IMR-90 (cell line): ENCODE results near the gene TOMM22. TPM values are rescaled to one million over a fixed set of nuclear protein-coding genes. Genes with fewer than 3 reads are reported as not detected.

ENCODE experiments used
- ATAC-seq: fragments of 200-7000 bp; cut with Tn5 transposase; 2 replicates; pipeline ENCODE4 v1.9.1; 2020; ENCODE audit warnings: low read depth, mild to moderate bottlenecking, moderate library complexity
- BruUV-seq: library from RNA; stranded (reverse); fragments of 400-500 nt; replicated peaks from 2 replicates; lab custom pipeline; 2021; lab: Mats Ljungman, UMichigan
- CTCF ChIA-PET: fragments of 300-600 bp; formaldehyde crosslinking; extraction: SDS; loops from one replicate; lab custom pipeline; 2021; ENCODE audit warnings: antibody characterized with exemption; lab: Yijun Ruan, JAX
- POLR2A ChIA-PET: fragments of 300-600 bp; sonication (Branson Sonifier 250); formaldehyde crosslinking; loops from one replicate; lab custom pipeline; 2022; ENCODE audit warnings: antibody characterized with exemption; ENCODE audit not compliant: unreplicated experiment; lab: Charles Lee
- DNase-seq: peaks from one replicate; pipeline ENCODE4 v3.0.0; 2013
- H2AFZ ChIP-seq: replicated peaks from 2 replicates; pipeline ENCODE3; 2013; ENCODE audit warnings: low read length, mild to moderate bottlenecking; ENCODE audit not compliant: poor library complexity
- H2AK5ac ChIP-seq: 2 replicates; pipeline ENCODE4 v1.6.1; 2013; ENCODE audit warnings: low read depth, low read length, inconsistent platforms
- H2AK9ac ChIP-seq: replicated peaks from 2 replicates; pipeline ENCODE3; 2013; ENCODE audit warnings: mild to moderate bottlenecking, low read depth, low read length, moderate library complexity; ENCODE audit not compliant: poor library complexity
- H2BK120ac ChIP-seq: 2 replicates; pipeline ENCODE4 v1.6.1; 2013; ENCODE audit warnings: low read depth, low read length, inconsistent platforms
- H2BK15ac ChIP-seq: 3 replicates; pipeline ENCODE4 v1.6.1; 2013; ENCODE audit warnings: low read depth, low read length, inconsistent platforms
- H2BK20ac ChIP-seq: 2 replicates; pipeline ENCODE4 v1.6.1; 2013; ENCODE audit warnings: low read depth, mild to moderate bottlenecking, inconsistent platforms, low read length, moderate library complexity
- H2BK5ac ChIP-seq: 2 replicates; pipeline ENCODE4 v1.6.1; 2013; ENCODE audit warnings: mild to moderate bottlenecking, low read depth, low read length, inconsistent platforms; ENCODE audit not compliant: poor library complexity, severe bottlenecking
- H3K14ac ChIP-seq: replicated peaks from 2 replicates; pipeline ENCODE4 v1.6.1; 2013; ENCODE audit warnings: low read depth, low read length, inconsistent platforms
- H3K18ac ChIP-seq: 2 replicates; pipeline ENCODE4 v1.6.1; 2013; ENCODE audit warnings: low read depth, low read length, control low read depth
- H3K23ac ChIP-seq: 2 replicates; pipeline ENCODE4 v1.6.1; 2013; ENCODE audit warnings: low read depth, low read length, inconsistent platforms
- H3K27ac ChIP-seq: 2 replicates; pipeline ENCODE4 v1.5.1; 2013; ENCODE audit warnings: mild to moderate bottlenecking, control low read depth, low read length; ENCODE audit not compliant: insufficient read depth
- H3K27me3 ChIP-seq: 2 replicates; pipeline ENCODE4 v1.6.1; 2013; ENCODE audit warnings: low read length; ENCODE audit not compliant: control insufficient read depth, insufficient read depth
- H3K36me3 ChIP-seq: 2 replicates; pipeline ENCODE4 v1.6.1; 2013; ENCODE audit warnings: low read length, mixed read lengths; ENCODE audit not compliant: control insufficient read depth, insufficient read depth
- H3K4ac ChIP-seq: 2 replicates; pipeline ENCODE4 v1.6.1; 2013; ENCODE audit warnings: low read depth, low read length, inconsistent platforms
- H3K4me1 ChIP-seq: 2 replicates; pipeline ENCODE4 v1.6.1; 2013; ENCODE audit warnings: low read length, mixed read lengths; ENCODE audit not compliant: control insufficient read depth, insufficient read depth
- H3K4me2 ChIP-seq: 2 replicates; pipeline ENCODE4 v1.6.1; 2013; ENCODE audit warnings: low read depth, mild to moderate bottlenecking, control low read depth, low read length, moderate library complexity
- H3K4me3 ChIP-seq: 2 replicates; pipeline ENCODE4 v1.5.1; 2013; ENCODE audit warnings: low read depth, mild to moderate bottlenecking, control low read depth, low read length, moderate library complexity; ENCODE audit not compliant: insufficient read depth
- H3K56ac ChIP-seq: 2 replicates; pipeline ENCODE4 v1.6.1; 2013; ENCODE audit warnings: low read length, inconsistent platforms; ENCODE audit not compliant: insufficient read depth; ENCODE audit errors: extremely low read depth
- H3K79me1 ChIP-seq, 2 experiments: 2 replicates each; pipeline ENCODE4 v1.6.1; 2013; ENCODE audit warnings: low read length in 2 of 2, inconsistent platforms in 1 of 2, low read depth in 1 of 2
- H3K9ac ChIP-seq: 2 replicates; pipeline ENCODE4 v1.6.1; 2013; ENCODE audit warnings: low read depth, low read length, control low read depth
- H3K9me1 ChIP-seq: 2 replicates; pipeline ENCODE4 v1.6.1; 2013; ENCODE audit warnings: low read length, inconsistent platforms; ENCODE audit not compliant: insufficient read depth
- H3K9me3 ChIP-seq: 2 replicates; pipeline ENCODE4 v1.6.1; 2013; ENCODE audit warnings: low read length; ENCODE audit not compliant: control insufficient read depth, insufficient read depth
- H4K20me1 ChIP-seq: 2 replicates; pipeline ENCODE4 v1.6.1; 2013; ENCODE audit warnings: low read length, inconsistent platforms; ENCODE audit not compliant: insufficient read depth
- H4K5ac ChIP-seq: 2 replicates; pipeline ENCODE4 v1.6.1; 2013; ENCODE audit warnings: mild to moderate bottlenecking, low read depth, low read length, control low read depth
- H4K8ac ChIP-seq, 2 experiments: 2 replicates each; pipeline ENCODE4 v1.6.1; 2013; ENCODE audit warnings: low read depth in 2 of 2, low read length in 2 of 2, control low read depth in 1 of 2, inconsistent platforms in 1 of 2
- H4K91ac ChIP-seq: 2 replicates; pipeline ENCODE4 v1.6.1; 2013; ENCODE audit warnings: low read depth, low read length, inconsistent platforms; ENCODE audit not compliant: insufficient read depth
- BHLHE40 ChIP-seq: fragments of 150-350 bp; IDR thresholded peaks from 2 replicates; pipeline ENCODE4 v1.6.1; 2016; ENCODE audit warnings: mild to moderate bottlenecking, low read depth, low read length
- CEBPB ChIP-seq: IDR thresholded peaks from 2 replicates; pipeline ENCODE4 v1.6.1; 2012; ENCODE audit warnings: low read depth, low read length, improper control_type of control experiment
- CHD1 ChIP-seq: IDR thresholded peaks from 2 replicates; pipeline ENCODE4 v1.6.1; 2012; ENCODE audit warnings: low read depth, low read length, improper control_type of control experiment
- POLR2A ChIP-seq: IDR thresholded peaks from 2 replicates; pipeline ENCODE4 v1.6.1; 2012; ENCODE audit warnings: mild to moderate bottlenecking, low read depth, low read length
- RAD21 ChIP-seq: IDR thresholded peaks from 2 replicates; pipeline ENCODE4 v1.6.1; 2012; ENCODE audit warnings: low read length, improper control_type of control experiment
- RCOR1 ChIP-seq: IDR thresholded peaks from 2 replicates; pipeline ENCODE4 v1.6.1; 2012; ENCODE audit warnings: mild to moderate bottlenecking, low read length, improper control_type of control experiment; ENCODE audit not compliant: insufficient replicate concordance
- WGBS, 2 experiments: methylation state at CpG; one replicate each; pipeline versions ENCODE4 v1.1.5 to v1.1.7; 2013; ENCODE audit warnings: missing lambda C conversion rate in 2 of 2; ENCODE audit not compliant: insufficient read length in 1 of 2; ENCODE audit errors: extremely low coverage in 2 of 2; 5-methylcytosine and 5-hydroxymethylcytosine counted together
- dilution Hi-C: fragments of 300-500 bp; cut with HindIII; formaldehyde crosslinking; loops from one replicate; pipeline ENCODE4 v1.14.3; 2018; ENCODE audit warnings: low sequenced_read_pairs; ENCODE audit not compliant: unreplicated experiment
- in situ Hi-C: fragments of 300-500 bp; cut with MboI; formaldehyde crosslinking; loops from 3 replicates; pipeline ENCODE4 v1.14.3; 2019; ENCODE audit warnings: low sequenced_read_pairs, inconsistent platforms, mixed read lengths
- intact Hi-C: fragments of 100-400 bp; cut with micrococcal nuclease; formaldehyde crosslinking; loops from 2 replicates; pipeline ENCODE4 v1.10.0; 2022
- polyA plus RNA-seq, 3 experiments: library from polyadenylated mRNA; depleted of rRNA; stranded (reverse); fragments of >200 nt; gene quantifications; 2 replicates each; pipeline ENCODE4 v1.2.3, GENCODE V29; 2012; ENCODE audit warnings: low replicate concordance in 1 of 3
- total RNA-seq: library from RNA; depleted of rRNA; stranded (reverse); fragments of >200 nt; gene quantifications from 2 replicates; pipeline ENCODE4 v1.2.3, GENCODE V29; 2012
- TF ChIP-seq, protein P1 (sequence below): conservative IDR thresholded peaks from 2 replicates; pipeline ENCODE4 v1.5.1; 2012; ENCODE audit warnings: mild to moderate bottlenecking, low read depth, low read length, improper control_type of control experiment
- TF ChIP-seq, protein P2 (sequence below): fragments of 150-350 bp; IDR thresholded peaks from 2 replicates; pipeline ENCODE4 v1.6.1; 2017; ENCODE audit warnings: mild to moderate bottlenecking, antibody characterized with exemption, low read length, low read depth

The TOMM22 gene
- total and polyA plus RNA-seq, 2 of the 4 experiments (the other 2 are of a cell fraction): 38.7 to 78.0 TPM

DNA sequence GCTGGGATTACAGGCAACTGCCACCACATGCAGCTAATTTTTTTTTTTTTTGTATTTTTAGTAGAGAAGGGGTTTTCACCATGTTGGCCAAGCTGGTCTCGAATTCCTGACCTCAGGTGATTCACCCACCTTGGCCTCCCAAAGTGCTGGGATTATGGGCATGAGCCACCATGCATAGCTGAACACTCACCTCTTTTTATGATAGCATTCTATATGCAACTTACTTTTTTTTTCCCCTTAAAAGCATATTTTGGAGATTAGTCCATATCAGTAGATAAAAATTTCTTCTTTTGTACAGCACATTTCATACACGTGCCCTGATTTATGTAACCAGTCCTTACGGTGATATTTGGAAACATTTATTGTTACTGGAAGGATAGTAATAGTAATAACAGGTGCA, 38.6 kb downstream of the TOMM22 start:
- H3K18ac ChIP-seq: no peak overlapping the region
- H2BK15ac ChIP-seq: no peak overlapping the region
- H3K4ac ChIP-seq: no peak overlapping the region
- ChIA-PET CTCF (no interaction called here), POLR2A (no interaction called here)
- no peak overlapping the region for H2AFZ ChIP-seq
- peaks cover 29 to 73% of the 10 kb centered on the region in 2 experiments for H3K79me1 ChIP-seq
- H3K36me3 ChIP-seq: peaks cover 45% of the 10 kb centered on the region
- no peak overlapping the region for H3K14ac ChIP-seq
- H4K5ac ChIP-seq: no peak overlapping the region
- H4K20me1 ChIP-seq: peaks cover 30% of the 10 kb centered on the region
- no peak overlapping the region for H2AK5ac ChIP-seq
- no peak overlapping the region for H3K9ac ChIP-seq
- no peak overlapping the region for H3K23ac ChIP-seq
- TF ChIP-seq, protein P1, sequence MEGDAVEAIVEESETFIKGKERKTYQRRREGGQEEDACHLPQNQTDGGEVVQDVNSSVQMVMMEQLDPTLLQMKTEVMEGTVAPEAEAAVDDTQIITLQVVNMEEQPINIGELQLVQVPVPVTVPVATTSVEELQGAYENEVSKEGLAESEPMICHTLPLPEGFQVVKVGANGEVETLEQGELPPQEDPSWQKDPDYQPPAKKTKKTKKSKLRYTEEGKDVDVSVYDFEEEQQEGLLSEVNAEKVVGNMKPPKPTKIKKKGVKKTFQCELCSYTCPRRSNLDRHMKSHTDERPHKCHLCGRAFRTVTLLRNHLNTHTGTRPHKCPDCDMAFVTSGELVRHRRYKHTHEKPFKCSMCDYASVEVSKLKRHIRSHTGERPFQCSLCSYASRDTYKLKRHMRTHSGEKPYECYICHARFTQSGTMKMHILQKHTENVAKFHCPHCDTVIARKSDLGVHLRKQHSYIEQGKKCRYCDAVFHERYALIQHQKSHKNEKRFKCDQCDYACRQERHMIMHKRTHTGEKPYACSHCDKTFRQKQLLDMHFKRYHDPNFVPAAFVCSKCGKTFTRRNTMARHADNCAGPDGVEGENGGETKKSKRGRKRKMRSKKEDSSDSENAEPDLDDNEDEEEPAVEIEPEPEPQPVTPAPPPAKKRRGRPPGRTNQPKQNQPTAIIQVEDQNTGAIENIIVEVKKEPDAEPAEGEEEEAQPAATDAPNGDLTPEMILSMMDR: no peak
- TF ChIP-seq CEBPB: no peak
- no peak for TF ChIP-seq RAD21
- TF ChIP-seq CHD1: no peak
- TF ChIP-seq BHLHE40: no peak
- TF ChIP-seq POLR2A: no peak
- TF ChIP-seq, protein P2, sequence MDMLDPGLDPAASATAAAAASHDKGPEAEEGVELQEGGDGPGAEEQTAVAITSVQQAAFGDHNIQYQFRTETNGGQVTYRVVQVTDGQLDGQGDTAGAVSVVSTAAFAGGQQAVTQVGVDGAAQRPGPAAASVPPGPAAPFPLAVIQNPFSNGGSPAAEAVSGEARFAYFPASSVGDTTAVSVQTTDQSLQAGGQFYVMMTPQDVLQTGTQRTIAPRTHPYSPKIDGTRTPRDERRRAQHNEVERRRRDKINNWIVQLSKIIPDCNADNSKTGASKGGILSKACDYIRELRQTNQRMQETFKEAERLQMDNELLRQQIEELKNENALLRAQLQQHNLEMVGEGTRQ: no peak
- no peak for TF ChIP-seq RCOR1
- no TSS peak for BruUV-seq
- no peak overlapping the region for H4K91ac ChIP-seq
- dilution Hi-C loops: no loop called here
- in situ Hi-C loops: no loop called here
- WGBS, 2 experiments: no CpG with 5 or more reads among the region's 3 CpGs
- H3K4me3 ChIP-seq: no peak overlapping the region
- H3K27me3 ChIP-seq: no peaks in the 10 kb centered on the region
- no peaks in the 10 kb centered on the region for H3K9me3 ChIP-seq
- no peak overlapping the region for H4K8ac ChIP-seq
- no peak overlapping the region for H3K56ac ChIP-seq
- ATAC-seq (no peak), DNase-seq (no peak)
- H3K27ac ChIP-seq: no peak overlapping the region
- H3K4me1 ChIP-seq: peaks cover 2% of the 10 kb centered on the region
- H2BK20ac ChIP-seq: no peak overlapping the region
- H2BK120ac ChIP-seq: no peak overlapping the region
- H3K4me2 ChIP-seq: no peak overlapping the region
- H3K9me1 ChIP-seq: peaks cover 25% of the 10 kb centered on the region
- H2BK5ac ChIP-seq: no peak overlapping the region
- H2AK9ac ChIP-seq: no peak overlapping the region
- intact Hi-C loops: no loop called here
